Stimulated activated naive B cell treated with anti-CD40 and anti-IgM and Interleukin-4, amounts not matched to agents 10 μg/mL and 1 μg/mL and 100 μg/mL, for 72 hours (primary cell): Measurements from ENCODE around the gene LRRN3.
A peak's percentile ranks its signal among the peaks of the same experiment; 100 is the strongest.
"Not testable (repeated sequence)": the region's sequence is repeated elsewhere in the genome, so short reads cannot be mapped to it uniquely, and the experiment has no call there.

Experiments used
- ATAC-seq, 2 donors: fragments of 150-1000 bp; cut with Tn5 transposase; replicated peaks; 2 replicates each; pipeline ENCODE4 v1.10.0; 2021; ENCODE audit warnings: moderate library complexity in 1 of 2
- DNase-seq: peaks from one replicate; pipeline ENCODE4 v3.0.0; 2021
- H3K27ac Mint-ChIP-seq: one replicate; pipeline ENCODE4 v1.8.0; 2022; ENCODE audit warnings: mild to moderate bottlenecking, mixed read lengths
- H3K27me3 Mint-ChIP-seq, 2 donors: one replicate each; pipeline ENCODE4 v1.8.0; 2022; ENCODE audit warnings: mixed read lengths in 2 of 2
- H3K36me3 Mint-ChIP-seq, 2 donors: one replicate each; pipeline ENCODE4 v1.8.0; 2022; ENCODE audit warnings: mixed read lengths in 2 of 2, mild to moderate bottlenecking in 1 of 2
- H3K4me1 Mint-ChIP-seq, 2 donors: one replicate each; pipeline ENCODE4 v1.8.0; 2022; ENCODE audit warnings: mixed read lengths in 2 of 2, mild to moderate bottlenecking in 1 of 2
- H3K4me3 Mint-ChIP-seq, 2 donors: one replicate each; pipeline ENCODE4 v1.8.0; 2022; ENCODE audit warnings: mild to moderate bottlenecking in 2 of 2, mixed read lengths in 2 of 2, moderate library complexity in 1 of 2
- H3K9me3 Mint-ChIP-seq, 2 donors: one replicate each; pipeline ENCODE4 v1.8.0; 2022; ENCODE audit warnings: mixed read lengths in 2 of 2, mild to moderate bottlenecking in 1 of 2

The LRRN3 gene

GRCh38 chr7:111067682-111068081 is 23.2 kb upstream of the LRRN3 start:
- Mint-ChIP-seq H3K36me3 (peaks cover 15 to 23% of the 10 kb centered on the region in 2 donors), H3K9me3 (peaks cover 8 to 9% of the 10 kb centered on the region in 2 donors), H3K4me3 (no peak overlapping the region), H3K27ac (no peak overlapping the region), H3K27me3 (no peaks in the 10 kb centered on the region), H3K4me1 (peaks cover 3 to 6% of the 10 kb centered on the region in 2 donors)
- no peak for ATAC-seq
- no peak for DNase-seq

DNA sequence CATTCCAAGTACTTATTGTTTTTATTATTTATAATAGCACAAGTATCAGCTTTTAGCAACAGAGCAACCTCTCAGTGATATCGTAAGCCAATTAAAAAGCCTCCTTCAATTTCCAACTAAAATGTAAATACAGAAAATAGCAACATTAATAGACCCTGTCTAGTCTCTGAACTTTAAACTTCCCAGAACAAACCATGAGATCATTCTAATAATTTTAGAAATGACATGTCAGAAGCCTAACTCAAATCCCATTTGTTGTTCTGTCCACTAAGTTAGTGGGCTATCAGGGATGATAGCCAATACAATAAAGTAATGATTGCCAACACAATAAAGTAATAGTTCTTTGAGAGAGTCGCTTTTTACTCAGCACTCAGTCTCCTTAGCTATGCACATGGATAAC is 22.3 kb upstream of the LRRN3 start:
- no peak overlapping the region for H3K4me3 Mint-ChIP-seq
- peaks cover 11 to 14% of the 10 kb centered on the region in 2 donors for H3K36me3 Mint-ChIP-seq
- no peak for ATAC-seq
- H3K9me3 Mint-ChIP-seq = peaks cover 5% of the 10 kb centered on the region in 2 donors
- no peak overlapping the region for H3K27ac Mint-ChIP-seq
- DNase-seq = no peak
- H3K27me3 Mint-ChIP-seq = no peaks in the 10 kb centered on the region
- peaks cover 5 to 14% of the 10 kb centered on the region in 2 donors for H3K4me1 Mint-ChIP-seq

DNA sequence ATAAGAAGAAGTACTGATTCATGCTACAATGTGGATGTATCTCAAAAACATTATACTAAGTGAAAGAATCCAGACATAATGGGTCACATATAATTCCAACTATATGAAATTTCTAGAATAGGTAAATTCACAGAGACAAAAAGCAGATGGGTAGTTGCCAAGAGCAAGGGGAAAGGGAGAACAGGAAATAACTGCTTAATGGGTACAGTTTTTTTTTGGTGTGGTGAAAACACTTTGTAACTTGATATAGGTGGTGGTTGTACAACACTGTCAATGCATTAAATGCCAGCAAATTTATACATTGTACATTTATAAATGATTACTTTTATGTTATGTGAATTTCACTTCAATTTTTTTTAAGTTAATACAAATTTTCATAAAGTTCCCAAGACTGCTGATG is 19.4 kb upstream of the LRRN3 start:
- no peak overlapping the region for H3K4me3 Mint-ChIP-seq
- ATAC-seq = no peak
- peaks cover 1 to 4% of the 10 kb centered on the region in 2 donors for H3K36me3 Mint-ChIP-seq
- peaks cover 22 to 41% of the 10 kb centered on the region in 2 donors for H3K4me1 Mint-ChIP-seq
- no peaks in the 10 kb centered on the region for H3K27me3 Mint-ChIP-seq
- no peak for DNase-seq
- no peaks in the 10 kb centered on the region for H3K9me3 Mint-ChIP-seq
- no peak overlapping the region for H3K27ac Mint-ChIP-seq

DNA sequence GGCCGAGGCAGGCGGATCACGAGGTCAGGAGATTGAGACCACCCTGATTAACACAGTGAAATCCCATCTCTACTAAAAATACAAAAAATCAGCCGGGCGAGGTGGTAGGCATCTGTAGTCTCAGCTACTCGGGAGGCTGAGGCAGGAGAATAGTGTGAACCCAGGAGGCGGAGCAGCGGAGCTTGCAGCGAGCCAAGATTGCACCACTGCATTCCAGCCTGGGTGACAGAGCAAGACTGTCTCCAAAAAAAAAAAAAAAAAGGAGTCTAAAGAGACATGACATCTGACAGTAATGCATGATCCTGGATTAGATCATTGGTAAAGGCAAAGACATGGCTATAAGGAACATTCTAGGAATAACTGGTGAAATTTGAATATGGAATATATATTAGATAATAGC is 18.3 kb upstream of the LRRN3 start:
- not testable (repeated sequence) for H3K36me3 Mint-ChIP-seq, H3K27ac Mint-ChIP-seq, H3K27me3 Mint-ChIP-seq, H3K4me3 Mint-ChIP-seq, DNase-seq, ATAC-seq, H3K9me3 Mint-ChIP-seq
- H3K4me1 Mint-ChIP-seq = peaks cover 25 to 49% of the 10 kb centered on the region in 2 donors

- Mint-ChIP-seq H3K36me3 (peaks cover 1 to 4% of the 10 kb centered on the region in 2 donors), H3K4me1 (peaks cover 23 to 44% of the 10 kb centered on the region in 2 donors), H3K9me3 (no peaks in the 10 kb centered on the region), H3K27ac (peak overlapping the region; percentile 3), H3K4me3 (peak overlapping the region in 1 of 2 donors; percentile 2), H3K27me3 (no peaks in the 10 kb centered on the region)
- DNase-seq (no peak), ATAC-seq (peak; percentile 48 to 59)
Observed at GRCh38 chr7:111074071-111074747, 16.7 kb upstream of the LRRN3 start.

DNA sequence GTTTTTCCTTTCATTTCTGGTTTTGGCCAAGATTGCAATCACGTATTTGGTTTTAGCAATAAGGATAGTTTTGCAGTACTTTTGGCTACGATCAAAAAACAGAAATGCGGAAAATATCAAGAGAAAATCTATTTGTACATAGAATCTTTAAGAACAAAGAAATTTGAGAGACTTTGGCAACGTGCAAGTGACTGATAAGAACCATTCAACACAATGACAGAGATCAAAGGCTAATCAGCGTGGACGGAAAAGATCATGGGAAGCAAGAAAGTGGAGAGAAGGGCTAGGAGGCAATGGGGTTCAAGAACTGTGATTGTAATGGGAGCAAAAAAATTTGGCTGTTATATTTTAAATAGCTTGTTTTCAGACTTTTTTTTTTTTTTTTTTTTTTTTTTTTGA is 16.2 kb upstream of the LRRN3 start:
- Mint-ChIP-seq H3K4me3 (peak overlapping the region in 1 of 2 donors; percentile 2), H3K27me3 (no peaks in the 10 kb centered on the region), H3K36me3 (peaks cover 1 to 4% of the 10 kb centered on the region in 2 donors), H3K9me3 (no peaks in the 10 kb centered on the region), H3K4me1 (peaks cover 23 to 43% of the 10 kb centered on the region in 2 donors), H3K27ac (peak overlapping the region; percentile 3)
- ATAC-seq (no peak), DNase-seq (no peak)

- Mint-ChIP-seq H3K36me3 (peaks cover 1 to 4% of the 10 kb centered on the region in 2 donors), H3K4me1 (peaks cover 23 to 43% of the 10 kb centered on the region in 2 donors), H3K4me3 (no peak overlapping the region), H3K9me3 (no peaks in the 10 kb centered on the region), H3K27me3 (no peaks in the 10 kb centered on the region), H3K27ac (no peak overlapping the region)
- no peak for ATAC-seq
- no peak for DNase-seq
Observed at GRCh38 chr7:111075498-111075897, 15.4 kb upstream of the LRRN3 start.

GRCh38 chr7:111076205-111076604 is 14.7 kb upstream of the LRRN3 start:
- Mint-ChIP-seq H3K27ac (no peak overlapping the region), H3K27me3 (no peaks in the 10 kb centered on the region), H3K36me3 (peaks cover 1 to 4% of the 10 kb centered on the region in 2 donors), H3K9me3 (no peaks in the 10 kb centered on the region), H3K4me3 (no peak overlapping the region), H3K4me1 (peaks cover 23 to 43% of the 10 kb centered on the region in 2 donors)
- ATAC-seq (peak; percentile 10 to 45), DNase-seq (no peak)

DNA sequence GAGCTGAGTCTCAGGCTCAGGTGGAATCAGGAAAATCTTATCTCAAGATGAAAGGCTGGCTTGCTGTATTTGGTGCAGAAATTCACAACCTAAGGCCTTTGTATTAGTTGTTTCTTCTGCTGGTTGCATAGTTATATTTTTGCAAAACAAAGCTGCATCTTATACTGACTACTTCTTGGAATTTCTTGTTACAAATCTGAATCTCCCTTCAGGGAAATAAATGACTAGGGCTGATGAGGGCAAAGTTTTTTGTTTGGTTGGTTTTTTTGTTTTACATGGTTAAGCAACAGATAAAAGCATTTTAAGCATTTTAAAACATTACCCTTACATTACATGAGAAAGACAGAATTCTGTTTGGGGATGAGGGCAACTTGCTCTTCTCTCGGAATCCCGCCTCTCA is 13.9 kb upstream of the LRRN3 start:
- Mint-ChIP-seq H3K4me3 (no peak overlapping the region), H3K27me3 (no peaks in the 10 kb centered on the region), H3K36me3 (peaks cover 1 to 4% of the 10 kb centered on the region in 2 donors), H3K9me3 (no peaks in the 10 kb centered on the region), H3K27ac (no peak overlapping the region), H3K4me1 (peaks cover 28 to 49% of the 10 kb centered on the region in 2 donors)
- DNase-seq = no peak
- ATAC-seq = no peak

DNA sequence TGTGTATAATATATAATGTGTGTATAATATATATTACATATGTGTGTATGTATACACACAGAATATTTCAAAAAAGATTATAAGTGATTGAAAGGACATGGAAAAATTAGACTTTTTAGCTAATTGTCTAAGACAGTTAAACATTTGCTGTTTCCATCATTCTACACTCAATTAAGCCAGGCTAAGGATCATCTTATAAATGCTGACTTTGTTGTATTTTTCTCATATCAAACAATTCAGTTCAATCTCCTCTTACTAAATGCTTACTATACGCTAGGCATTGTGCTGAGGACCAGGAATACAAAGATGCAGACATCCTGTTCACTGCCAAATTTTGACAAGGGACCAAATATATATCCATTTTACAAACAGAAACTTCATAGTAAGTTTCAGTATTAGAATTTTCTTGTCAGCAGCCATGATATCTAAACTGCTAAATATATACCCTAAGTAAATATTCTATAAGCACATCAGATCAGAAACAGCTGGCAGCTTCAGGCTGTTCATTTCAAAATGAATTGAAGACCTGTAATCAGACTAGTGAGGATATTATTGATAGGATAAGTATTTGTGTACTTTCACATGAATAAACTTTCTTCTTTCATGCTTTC is 10.3 kb upstream of the LRRN3 start:
- H3K4me1 Mint-ChIP-seq = peaks cover 40 to 57% of the 10 kb centered on the region in 2 donors
- DNase-seq (no peak), ATAC-seq (no peak)
- H3K9me3 Mint-ChIP-seq = peaks cover 0 to 2% of the 10 kb centered on the region in 2 donors
- H3K36me3 Mint-ChIP-seq = peaks cover 2% of the 10 kb centered on the region in 2 donors
- no peak overlapping the region for H3K27ac Mint-ChIP-seq
- no peak overlapping the region for H3K4me3 Mint-ChIP-seq
- no peaks in the 10 kb centered on the region for H3K27me3 Mint-ChIP-seq

DNA sequence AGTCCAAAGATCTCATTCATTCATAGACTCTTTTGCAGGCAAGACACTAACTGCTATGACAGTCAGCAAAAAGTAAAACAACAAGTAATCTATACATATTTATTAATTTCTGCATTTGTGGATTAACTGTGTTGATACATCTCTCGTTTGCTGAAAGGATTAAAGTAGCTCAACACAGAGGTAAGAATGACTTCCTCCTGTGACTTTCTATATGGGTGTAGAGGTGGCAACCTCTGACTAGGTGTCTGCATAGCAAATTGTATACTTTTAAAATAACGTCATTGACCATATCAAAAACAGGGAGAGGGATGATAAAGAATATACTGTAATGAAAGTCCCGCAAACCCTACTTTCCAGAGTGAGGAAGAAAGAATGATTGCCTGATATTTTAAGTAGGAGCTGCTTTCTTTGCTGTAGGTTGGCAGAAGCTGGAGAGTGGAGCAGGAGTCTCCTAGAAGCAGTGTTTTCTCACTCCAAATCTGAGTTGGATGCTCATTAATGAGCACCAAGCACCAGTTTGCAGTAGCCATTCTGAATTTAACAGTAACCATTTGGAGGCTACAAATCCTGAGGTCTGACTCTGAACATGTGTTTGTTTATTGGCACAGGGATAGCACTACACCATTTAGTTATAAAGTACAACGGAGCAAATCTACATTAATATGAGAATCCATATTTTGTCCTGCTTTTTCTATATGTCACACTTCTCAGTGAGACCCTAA is 9.2 kb upstream of the LRRN3 start:
- H3K27ac Mint-ChIP-seq = no peak overlapping the region
- H3K27me3 Mint-ChIP-seq = no peaks in the 10 kb centered on the region
- H3K9me3 Mint-ChIP-seq = peaks cover 0 to 2% of the 10 kb centered on the region in 2 donors
- no peak for DNase-seq
- H3K4me3 Mint-ChIP-seq = no peak overlapping the region
- peaks cover 39 to 53% of the 10 kb centered on the region in 2 donors for H3K4me1 Mint-ChIP-seq
- ATAC-seq = no peak
- H3K36me3 Mint-ChIP-seq = peaks cover 3 to 4% of the 10 kb centered on the region in 2 donors

DNA sequence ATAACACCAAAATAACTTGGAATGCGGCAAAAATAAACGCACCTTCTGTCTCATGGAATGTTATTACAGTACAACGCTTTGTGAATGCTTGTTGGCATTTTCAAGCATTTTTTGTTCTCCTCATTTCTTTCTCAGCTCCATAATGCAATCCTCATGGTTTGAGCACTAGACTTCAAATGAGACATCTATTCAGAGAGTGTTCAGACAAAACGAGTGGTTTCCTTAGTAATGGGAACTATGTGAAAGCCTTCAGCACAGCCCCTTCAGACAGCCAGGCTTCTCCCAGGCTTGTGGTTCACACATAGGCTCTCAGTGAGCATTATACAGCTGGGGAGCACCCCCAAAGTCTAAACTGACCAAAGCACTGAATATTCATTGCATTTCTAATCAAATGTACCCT is 8.6 kb upstream of the LRRN3 start:
- H3K4me3 Mint-ChIP-seq = no peak overlapping the region
- no peaks in the 10 kb centered on the region for H3K27me3 Mint-ChIP-seq
- H3K4me1 Mint-ChIP-seq = peaks cover 39 to 52% of the 10 kb centered on the region in 2 donors
- peaks cover 3 to 4% of the 10 kb centered on the region in 2 donors for H3K36me3 Mint-ChIP-seq
- H3K27ac Mint-ChIP-seq = peak overlapping the region; percentile 65
- ATAC-seq = no peak
- peaks cover 0 to 2% of the 10 kb centered on the region in 2 donors for H3K9me3 Mint-ChIP-seq
- no peak for DNase-seq

GRCh38 chr7:111083413-111083812 is 7.5 kb upstream of the LRRN3 start:
- peak; percentile 75 for DNase-seq
- peak overlapping the region; percentile 82 for H3K27ac Mint-ChIP-seq

GRCh38 chr7:111085356-111085755 is 5.6 kb upstream of the LRRN3 start:
- H3K9me3 Mint-ChIP-seq = peaks cover 0 to 2% of the 10 kb centered on the region in 2 donors
- peak overlapping the region; percentile 85 for H3K27ac Mint-ChIP-seq
- H3K4me1 Mint-ChIP-seq = peaks cover 36 to 59% of the 10 kb centered on the region in 2 donors

More at GRCh38 chr7:111083413-111083812, 7.5 kb upstream of the LRRN3 start:
- H3K27me3 Mint-ChIP-seq = no peaks in the 10 kb centered on the region
- peak; percentile 93 to 95 for ATAC-seq
- peaks cover 0 to 2% of the 10 kb centered on the region in 2 donors for H3K9me3 Mint-ChIP-seq
- H3K4me3 Mint-ChIP-seq = peak overlapping the region; percentile 21 to 67
- H3K36me3 Mint-ChIP-seq = peaks cover 3 to 4% of the 10 kb centered on the region in 2 donors
- H3K4me1 Mint-ChIP-seq = peaks cover 36 to 59% of the 10 kb centered on the region in 2 donors

More at GRCh38 chr7:111085356-111085755, 5.6 kb upstream of the LRRN3 start:
- DNase-seq (no peak), ATAC-seq (peak; percentile 8)
- Mint-ChIP-seq H3K4me3 (peak overlapping the region in 1 of 2 donors; percentile 50), H3K36me3 (peaks cover 3 to 4% of the 10 kb centered on the region in 2 donors), H3K27me3 (no peaks in the 10 kb centered on the region)
